Breast epithelium (tissue), 3 donors: ENCODE data around the gene PSMD8.

Experiments used
- CTCF ChIP-seq, 3 donors: fragments of 450-650 bp; IDR thresholded peaks; one replicate each; pipeline ENCODE4 v1.5.1; 2016 to 2017; ENCODE audit warnings: antibody characterized with exemption in 3 of 3, mild to moderate bottlenecking in 3 of 3, moderate library complexity in 3 of 3
- POLR2AphosphoS5 ChIP-seq, 3 donors: sonication (generic); formaldehyde crosslinking; IDR thresholded peaks; one replicate each; pipeline ENCODE4 v1.6.1; 2017; ENCODE audit warnings: antibody characterized with exemption in 3 of 3

- TF ChIP-seq CTCF (IDR thresholded peaks at IDR 0.05) (no peak), POLR2AphosphoS5 (IDR thresholded peaks at IDR 0.05) (no peak)
Measured at GRCh38 chr19:38337360-38337653, 37.1 kb upstream of the PSMD8 start.
